HG02571 (cell line): ENCODE data around the gene EBPL.
"Not testable (repeated sequence)": the region's sequence is repeated elsewhere in the genome, so short reads cannot be mapped to it uniquely, and the experiment has no call there.

Experiments
- ATAC-seq: cut with Tn5 transposase; IDR thresholded peaks from one replicate; pipeline ENCODE4 v1.9.1; 2021; ENCODE audit warnings: mild to moderate bottlenecking, moderate library complexity; ENCODE audit not compliant: unreplicated experiment

The EBPL gene

GRCh38 chr13:49690995-49691784 lies at the start of gene EBPL:
TSS of gene EBPL (minus strand) at chr13:49691486. CDS start at chr13:49691424, 62 bp downstream.
- ATAC-seq, result peak; percentile 96

- ATAC-seq, result no peak
These were observed 49.6 kb upstream of the EBPL start for GRCh38 chr13:49740870-49741269.

- ATAC-seq, result no peak
These were observed 48.4 kb upstream of the EBPL start for GRCh38 chr13:49739498-49740187.

GRCh38 chr13:49733181-49733951 lies 42.1 kb upstream of the EBPL start:
- no peak for ATAC-seq

- ATAC-seq, result no peak
These were observed 40.5 kb upstream of the EBPL start for GRCh38 chr13:49731766-49732165.

GRCh38 chr13:49716615-49717014 lies 25.3 kb upstream of the EBPL start:
- no peak for ATAC-seq

GRCh38 chr13:49714757-49715156 lies 23.5 kb upstream of the EBPL start:
- ATAC-seq, result no peak

- no peak for ATAC-seq
These were observed 20.1 kb upstream of the EBPL start for GRCh38 chr13:49711218-49711863.

- not testable (repeated sequence) for ATAC-seq
These were observed 13.0 kb upstream of the EBPL start for GRCh38 chr13:49704264-49704663.

GRCh38 chr13:49701491-49701890 lies 10.2 kb upstream of the EBPL start:
- no peak for ATAC-seq

- ATAC-seq, result no peak
These were observed 6.2 kb upstream of the EBPL start for GRCh38 chr13:49697468-49697867.

- no peak for ATAC-seq
These were observed 3.2 kb upstream of the EBPL start for GRCh38 chr13:49694446-49694845.

- no peak for ATAC-seq
These were observed 2.6 kb upstream of the EBPL start for GRCh38 chr13:49693877-49694276.

- ATAC-seq, result no peak
These were observed 2.0 kb upstream of the EBPL start for GRCh38 chr13:49693191-49693733.

- ATAC-seq, result peak; percentile 10
These were observed 922 bp downstream of the EBPL start for GRCh38 chr13:49690133-49690994.

GRCh38 chr13:49683489-49683888 lies 7.8 kb downstream of the EBPL start:
- ATAC-seq, result peak; percentile 62

- no peak for ATAC-seq
These were observed 9.3 kb downstream of the EBPL start for GRCh38 chr13:49681842-49682435.

GRCh38 chr13:49679246-49679645 lies 12.0 kb downstream of the EBPL start:
- ATAC-seq, result no peak

GRCh38 chr13:49678191-49678914 lies 12.9 kb downstream of the EBPL start:
- no peak for ATAC-seq
